Erythroblast (primary cell): ENCODE measurements around the gene CYFIP1.

Source experiments
- GATA1 ChIP-seq: IDR thresholded peaks from 2 replicates; pipeline ENCODE4 v1.6.1; 2011; ENCODE audit warnings: low read depth, mild to moderate bottlenecking, control low read depth, low read length, moderate library complexity
- POLR2A ChIP-seq: IDR thresholded peaks from 2 replicates; pipeline ENCODE4 v1.6.1; 2011; ENCODE audit warnings: mild to moderate bottlenecking, low read length

DNA sequence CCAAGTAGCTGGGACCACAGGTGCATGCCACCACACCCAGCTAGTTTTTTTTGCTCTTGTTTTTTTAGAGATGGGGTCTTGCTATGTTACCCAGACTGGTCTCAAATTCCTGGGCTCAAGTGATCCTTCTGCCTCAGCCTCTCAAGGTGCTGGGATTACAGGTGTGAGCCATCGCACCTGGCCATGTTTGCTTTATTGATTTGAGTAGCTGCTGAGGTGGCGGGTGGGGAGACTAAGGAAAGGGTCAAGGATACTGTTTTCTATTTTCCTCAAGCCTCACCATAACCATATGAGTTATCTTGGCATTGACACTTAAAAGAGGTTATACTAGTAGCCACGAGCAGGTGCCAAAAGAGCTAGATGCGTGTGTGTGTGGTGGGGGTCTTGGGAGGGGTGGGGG lies 39.0 kb downstream of the CYFIP1 start:
- TF ChIP-seq POLR2A (no peak), GATA1 (no peak)
